GM12878 (cell line): ENCODE data around the gene ZNF324. TPM values are rescaled to one million over a fixed set of nuclear protein-coding genes. Genes with fewer than 3 reads are reported as not detected.

Experiments
- BCL11A ChIP-seq: IDR thresholded peaks from 2 replicates; pipeline ENCODE4 v1.6.1; 2011; ENCODE audit warnings: low read depth, low read length
- CTCF ChIP-seq, 3 experiments: IDR thresholded peaks in 2 of 3; conservative IDR thresholded peaks in 1 of 3; 2 replicates each; pipeline ENCODE4 v1.5.1; 2011; ENCODE audit warnings: low read depth in 3 of 3, low read length in 3 of 3, mild to moderate bottlenecking in 3 of 3, control low read depth in 2 of 3, moderate library complexity in 2 of 3, inconsistent platforms in 1 of 3, mixed read lengths in 1 of 3; ENCODE audit not compliant: control insufficient read depth in 2 of 3, insufficient read depth in 1 of 3; ENCODE audit errors: extremely low read depth in 1 of 3
- FOS ChIP-seq: IDR thresholded peaks from 3 replicates; pipeline ENCODE4 v1.6.1; 2011; ENCODE audit warnings: borderline replicate concordance; ENCODE audit not compliant: insufficient read length; ENCODE audit errors: extremely low read depth
- FOXM1 ChIP-seq: IDR thresholded peaks from 2 replicates; pipeline ENCODE4 v1.6.1; 2012; ENCODE audit warnings: low read depth, mild to moderate bottlenecking, inconsistent platforms, low read length, moderate library complexity
- HDAC2 ChIP-seq: fragments of 200-600 bp; sonication (generic); IDR thresholded peaks from 2 replicates; pipeline ENCODE4 v1.6.1; 2017
- HDGF ChIP-seq: fragments of 450-650 bp; IDR thresholded peaks from 2 replicates; pipeline ENCODE4 v1.6.1; 2016; ENCODE audit warnings: antibody characterized with exemption
- HSF1 ChIP-seq: fragments of 150-350 bp; IDR thresholded peaks from 2 replicates; pipeline ENCODE4 v1.6.1; 2014; ENCODE audit warnings: mild to moderate bottlenecking, low read depth, low read length
- IKZF2 ChIP-seq, 2 experiments: fragments of 450-650 bp; IDR thresholded peaks; 2 replicates each; pipeline ENCODE4 v1.6.1; 2017; ENCODE audit warnings: mild to moderate bottlenecking in 2 of 2, moderate library complexity in 2 of 2
- IRF4 ChIP-seq: IDR thresholded peaks from 2 replicates; pipeline ENCODE4 v1.6.1; 2011; ENCODE audit warnings: low read depth, low read length
- JUND ChIP-seq: IDR thresholded peaks from 2 replicates; pipeline ENCODE4 v1.6.1; 2012; ENCODE audit warnings: low read depth, mild to moderate bottlenecking, low read length, improper control_type of control experiment, moderate library complexity
- NBN ChIP-seq: fragments of 450-650 bp; IDR thresholded peaks from 2 replicates; pipeline ENCODE4 v1.6.1; 2016
- RAD21 ChIP-seq: IDR thresholded peaks from 2 replicates; pipeline ENCODE4 v1.6.1; 2011; ENCODE audit warnings: mild to moderate bottlenecking, low read depth, low read length, moderate library complexity; ENCODE audit not compliant: insufficient read depth
- RAD51 ChIP-seq: fragments of 450-650 bp; IDR thresholded peaks from 2 replicates; pipeline ENCODE4 v1.6.1; 2016; ENCODE audit warnings: moderate library complexity, mild to moderate bottlenecking, inconsistent platforms
- RFX5 ChIP-seq: IDR thresholded peaks from 2 replicates; pipeline ENCODE4 v1.6.1; 2011; ENCODE audit warnings: low read depth, low read length, improper control_type of control experiment
- SKIL ChIP-seq: fragments of 450-650 bp; IDR thresholded peaks from 2 replicates; pipeline ENCODE4 v1.6.1; 2017; ENCODE audit warnings: mild to moderate bottlenecking, low read depth, inconsistent platforms; ENCODE audit not compliant: poor library complexity, severe bottlenecking
- SMAD5 ChIP-seq: IDR thresholded peaks from 2 replicates; pipeline ENCODE4 v1.6.1; 2016; ENCODE audit warnings: antibody characterized with exemption, low read depth
- SMARCA5 ChIP-seq: fragments of 450-650 bp; IDR thresholded peaks from 2 replicates; pipeline ENCODE4 v1.6.1; 2017; ENCODE audit warnings: mild to moderate bottlenecking
- TCF7 ChIP-seq: IDR thresholded peaks from 2 replicates; pipeline ENCODE4 v1.6.1; 2014; ENCODE audit warnings: antibody characterized with exemption, borderline replicate concordance
- ZNF207 ChIP-seq: fragments of 450-650 bp; IDR thresholded peaks from 2 replicates; pipeline ENCODE4 v1.6.1; 2014; ENCODE audit warnings: antibody characterized with exemption, mild to moderate bottlenecking, borderline replicate concordance
- ZNF384 ChIP-seq: IDR thresholded peaks from 2 replicates; pipeline ENCODE4 v1.6.1; 2012; ENCODE audit warnings: low read depth, mild to moderate bottlenecking, low read length, improper control_type of control experiment, borderline replicate concordance
- ZNF592 ChIP-seq: fragments of 450-650 bp; IDR thresholded peaks from 2 replicates; pipeline ENCODE4 v1.6.1; 2017; ENCODE audit warnings: mild to moderate bottlenecking, moderate library complexity
- ZNF622 ChIP-seq: fragments of 450-650 bp; IDR thresholded peaks from 2 replicates; pipeline ENCODE4 v1.6.1; 2017; ENCODE audit warnings: mild to moderate bottlenecking, inconsistent platforms
- ZSCAN29 ChIP-seq: fragments of 450-650 bp; IDR thresholded peaks from 2 replicates; pipeline ENCODE4 v1.6.1; 2017; ENCODE audit warnings: mild to moderate bottlenecking, moderate library complexity
- polyA plus RNA-seq, 11 experiments: library from polyadenylated mRNA; depleted of rRNA in 4 of 11; unstranded in 6 of 11; stranded (reverse) in 5 of 11; fragments of >200 nt; fragmentation: Nextera tagmentation in 4 of 11; fragmentation: Illumina TruSeq in 1 of 11; extraction: Ambion mirVana in 4 of 11; extraction: Trizol in 1 of 11; gene quantifications; 1 replicate in 1 of 11; 2 replicates in 10 of 11; pipeline versions ENCODE4 v1.2.1 to v1.2.3, GENCODE V29; 2011 to 2016; ENCODE audit warnings: inconsistent platforms in 2 of 11, missing spikeins in 2 of 11, low read depth in 1 of 11
- total RNA-seq, 4 experiments: library from RNA; depleted of rRNA in 3 of 4; stranded (reverse); fragments of >200 nt in 3 of 4; fragmentation: Illumina TruSeq in 1 of 4; extraction: Trizol in 1 of 4; gene quantifications; 2 replicates each; pipeline versions ENCODE4 v1.2.1 to v1.2.3, GENCODE V29; 2013 to 2021

Gene ZNF324
- total and polyA plus RNA-seq, 10 of the 15 experiments (the other 5 are each of a cell fraction or from before 2014, with no cell fraction given), result 0.71 to 13.9 (median 7.0) TPM

GRCh38 chr19:58451358-58452101 is 15.3 kb upstream of the ZNF324 start, which contains the start of gene ZNF324B (continued):
- TF ChIP-seq FOS, result no peak
- TF ChIP-seq RAD21, result no peak
- peak; percentile 54; the same call in 1 of the 2 replicates for TF ChIP-seq ZNF207
- no peak for TF ChIP-seq CTCF (IDR thresholded peaks at IDR 0.05 in 2 of 3, conservative IDR thresholded peaks at IDR 0.05 in 1 of 3; ENCODE audit: control insufficient read depth in 2 of 3, extremely low read depth in 1 of 3, insufficient read depth in 1 of 3, low read depth in 3 of 3, low read length in 3 of 3)
- no peak for TF ChIP-seq RAD51
- TF ChIP-seq HSF1, result no peak
- no peak for TF ChIP-seq SMAD5
- TF ChIP-seq HDAC2, result no peak
- no peak for TF ChIP-seq HDGF
- no peak for TF ChIP-seq ZSCAN29
- TF ChIP-seq SKIL, result no peak
- no peak for TF ChIP-seq JUND
- no peak for TF ChIP-seq SMARCA5
- no peak for TF ChIP-seq ZNF592
- TF ChIP-seq ZNF384, result no peak
- TF ChIP-seq NBN, result no peak
- TF ChIP-seq BCL11A, result no peak
- TF ChIP-seq IKZF2 (IDR thresholded peaks at IDR 0.05), result no peak
- TF ChIP-seq FOXM1, result no peak
- no peak for TF ChIP-seq RFX5
- no peak for TF ChIP-seq TCF7
- TF ChIP-seq IRF4, result no peak
- no peak for TF ChIP-seq ZNF622
